ENCODE results near the gene ACKR3.

The ACKR3 gene

DNA sequence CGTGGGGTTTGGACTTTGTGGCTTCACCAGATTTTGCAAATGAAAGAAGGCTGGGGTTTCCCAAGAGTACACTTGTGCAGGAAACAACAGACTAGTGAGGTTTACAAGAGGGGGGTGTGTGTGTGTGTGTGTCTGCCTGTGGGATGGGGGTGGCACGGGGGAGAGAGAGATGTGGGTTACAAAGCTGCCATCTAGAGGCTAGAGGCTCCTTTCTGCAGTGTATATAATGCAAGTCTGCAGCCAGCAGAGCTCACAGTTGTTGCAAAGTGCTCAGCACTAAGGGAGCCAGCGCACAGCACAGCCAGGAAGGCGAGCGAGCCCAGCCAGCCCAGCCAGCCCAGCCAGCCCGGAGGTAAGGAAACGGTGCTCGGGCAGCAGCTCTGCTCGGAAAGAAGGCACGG is at the start of gene ACKR3:
ACKR3 (plus strand) TSS at position 253 of the 401 bp plus-strand sequence. CDS start 10,641 bp downstream, outside the sequence.
- H3K4me3 ChIP-seq (replicated peaks; ENCODE audit: low read depth, low read length) = no peak within 1 kb of the TSS
- DNase-seq (ENCODE audit: extremely low read depth, low read depth) = peak; percentile 29

DNA sequence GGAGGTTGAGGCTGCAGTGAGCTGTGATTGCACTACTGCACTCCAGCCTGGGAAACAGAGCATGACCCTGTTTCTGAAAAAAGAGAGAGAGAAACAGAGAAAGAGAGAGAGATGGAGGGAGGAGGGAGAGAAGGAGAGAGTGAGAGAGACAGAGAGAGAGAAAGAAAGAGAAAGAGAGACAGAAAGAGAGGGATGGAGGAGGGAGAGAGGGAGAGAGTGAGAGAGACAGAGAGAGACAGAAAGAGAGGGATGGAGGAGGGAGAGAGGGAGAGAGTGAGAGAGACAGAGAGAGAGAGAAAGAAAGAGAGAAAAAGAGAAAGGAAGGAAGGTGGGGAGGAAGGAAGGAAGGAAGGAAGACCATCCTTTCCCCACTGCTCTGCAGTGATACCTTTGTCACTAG is 48.1 kb upstream of the ACKR3 start:
- no peak for DNase-seq (ENCODE audit: extremely low read depth, low read depth)
- H3K4me3 ChIP-seq (replicated peaks; ENCODE audit: low read depth, low read length) = no peak overlapping the region
- TF ChIP-seq, protein P1, sequence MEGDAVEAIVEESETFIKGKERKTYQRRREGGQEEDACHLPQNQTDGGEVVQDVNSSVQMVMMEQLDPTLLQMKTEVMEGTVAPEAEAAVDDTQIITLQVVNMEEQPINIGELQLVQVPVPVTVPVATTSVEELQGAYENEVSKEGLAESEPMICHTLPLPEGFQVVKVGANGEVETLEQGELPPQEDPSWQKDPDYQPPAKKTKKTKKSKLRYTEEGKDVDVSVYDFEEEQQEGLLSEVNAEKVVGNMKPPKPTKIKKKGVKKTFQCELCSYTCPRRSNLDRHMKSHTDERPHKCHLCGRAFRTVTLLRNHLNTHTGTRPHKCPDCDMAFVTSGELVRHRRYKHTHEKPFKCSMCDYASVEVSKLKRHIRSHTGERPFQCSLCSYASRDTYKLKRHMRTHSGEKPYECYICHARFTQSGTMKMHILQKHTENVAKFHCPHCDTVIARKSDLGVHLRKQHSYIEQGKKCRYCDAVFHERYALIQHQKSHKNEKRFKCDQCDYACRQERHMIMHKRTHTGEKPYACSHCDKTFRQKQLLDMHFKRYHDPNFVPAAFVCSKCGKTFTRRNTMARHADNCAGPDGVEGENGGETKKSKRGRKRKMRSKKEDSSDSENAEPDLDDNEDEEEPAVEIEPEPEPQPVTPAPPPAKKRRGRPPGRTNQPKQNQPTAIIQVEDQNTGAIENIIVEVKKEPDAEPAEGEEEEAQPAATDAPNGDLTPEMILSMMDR (IDR thresholded peaks at IDR 0.05; ENCODE audit: low read depth, low read length, missing control alignments) = no peak

More for the DNA sequence above, at the start of gene ACKR3:
- TF ChIP-seq, protein P1 (IDR thresholded peaks at IDR 0.05; ENCODE audit: low read depth, low read length, missing control alignments) = peak; percentile 38

DNA sequence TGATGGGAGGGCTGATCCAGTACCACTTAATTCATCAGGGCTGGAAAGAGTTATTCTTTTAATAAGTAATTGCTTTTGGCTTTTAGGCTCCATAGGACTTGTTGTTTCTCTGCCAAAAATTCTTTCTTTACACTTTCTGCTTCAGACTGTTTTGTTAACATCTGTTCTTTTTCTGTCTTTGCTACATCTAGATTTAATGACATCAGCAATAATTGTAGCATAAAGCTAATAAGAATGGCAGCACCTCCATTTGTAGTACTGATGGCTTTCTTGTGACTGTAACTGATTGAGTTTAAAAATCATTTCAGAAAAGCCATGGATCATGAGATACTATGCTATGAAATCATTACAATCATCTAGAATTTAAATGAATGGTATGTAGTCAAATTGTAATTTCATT is 46.4 kb upstream of the ACKR3 start:
- TF ChIP-seq, protein P1 (IDR thresholded peaks at IDR 0.05; ENCODE audit: low read depth, low read length, missing control alignments) = no peak
- no peak overlapping the region for H3K4me3 ChIP-seq (replicated peaks; ENCODE audit: low read depth, low read length)
- no peak for DNase-seq (ENCODE audit: extremely low read depth, low read depth)

DNA sequence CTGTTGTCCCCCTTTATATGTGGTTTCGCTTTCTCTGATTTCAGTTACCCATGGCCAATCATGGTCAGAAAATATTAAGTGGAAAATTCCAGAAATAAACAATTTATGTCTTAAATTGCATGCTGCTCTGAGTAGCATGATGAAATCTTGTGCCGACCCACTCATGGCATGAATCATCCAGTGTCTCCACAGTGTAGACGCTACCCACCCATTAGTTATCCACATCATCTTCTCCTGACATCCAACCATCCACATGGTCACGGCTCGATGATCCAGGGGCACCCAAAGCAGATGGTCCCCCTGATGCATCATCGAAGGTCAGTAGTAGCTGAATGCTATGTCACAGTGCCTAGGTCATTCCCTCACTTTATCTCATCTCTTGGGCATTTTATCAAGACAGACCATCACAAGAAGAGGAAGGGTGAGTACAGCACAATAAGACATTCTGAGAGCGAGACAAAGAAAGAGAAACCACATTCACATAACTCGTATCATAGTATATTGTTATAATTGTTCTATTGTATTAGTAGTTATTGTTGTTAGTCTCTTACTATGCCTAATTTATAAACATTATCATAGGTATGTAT is 44.1 kb upstream of the ACKR3 start:
- no peak for DNase-seq (ENCODE audit: extremely low read depth, low read depth)

DNA sequence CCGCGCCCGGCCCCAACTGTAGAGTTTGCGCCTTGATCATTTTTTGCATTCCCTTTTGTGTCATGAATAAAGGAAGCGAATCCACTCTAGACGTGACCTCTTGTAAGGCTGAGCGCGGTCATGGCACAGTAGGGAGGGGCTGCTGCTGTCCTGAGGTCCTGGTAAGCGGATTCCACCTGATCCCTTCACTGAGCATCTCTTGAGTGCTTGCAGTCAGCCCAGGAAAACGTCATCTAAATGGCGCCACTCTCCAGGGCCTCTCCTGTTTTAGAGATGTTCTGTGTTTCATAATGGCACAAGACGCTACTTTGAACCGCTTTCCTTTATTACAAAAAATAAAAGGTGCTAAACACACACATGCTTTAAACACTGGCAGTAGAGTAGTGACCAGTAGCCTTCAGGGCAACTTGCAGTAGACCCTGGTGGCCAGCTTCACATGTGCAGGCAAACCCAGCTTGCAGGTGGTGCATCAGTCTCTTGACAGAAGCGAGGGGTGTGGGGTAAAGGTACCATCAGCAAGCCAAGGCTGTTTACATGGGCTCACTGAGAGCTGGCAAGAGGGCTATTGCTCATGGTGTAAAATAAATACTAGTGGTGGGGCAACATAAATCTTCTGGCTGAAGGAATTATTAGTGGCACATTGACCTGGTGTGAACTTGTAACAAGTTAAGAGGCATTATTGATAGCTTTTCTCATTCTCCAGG is 43.0 kb upstream of the ACKR3 start:
- no peak overlapping the region for H3K4me3 ChIP-seq (replicated peaks; ENCODE audit: low read depth, low read length)
- DNase-seq (ENCODE audit: extremely low read depth, low read depth) = no peak
- TF ChIP-seq, protein P1 (IDR thresholded peaks at IDR 0.05; ENCODE audit: low read depth, low read length, missing control alignments) = no peak

More for the DNA sequence above, 44.1 kb upstream of the ACKR3 start:
- no peak overlapping the region for H3K4me3 ChIP-seq (replicated peaks; ENCODE audit: low read depth, low read length)
- TF ChIP-seq, protein P1 (IDR thresholded peaks at IDR 0.05; ENCODE audit: low read depth, low read length, missing control alignments) = no peak

DNA sequence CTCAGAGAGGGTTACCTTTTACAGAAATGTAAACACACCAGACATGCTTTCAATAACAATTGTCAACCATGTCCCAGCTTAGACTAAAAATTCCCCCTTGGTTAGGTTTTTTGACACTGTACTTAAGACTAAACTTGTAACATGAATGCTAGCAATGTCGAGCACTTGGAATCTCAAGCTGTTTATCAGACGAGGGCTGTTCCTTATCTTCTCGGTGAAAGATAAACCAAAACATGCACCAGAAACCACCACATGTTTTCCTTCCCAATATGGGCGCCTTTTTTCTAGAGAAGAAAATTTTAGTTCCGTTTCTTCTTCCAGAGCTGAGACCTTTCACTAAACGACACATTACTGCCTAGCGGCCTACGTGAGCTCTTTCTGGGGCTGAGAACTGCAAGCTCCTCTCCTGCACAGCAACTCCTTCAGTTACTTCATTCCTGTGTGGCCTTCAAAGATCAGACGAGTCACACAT is 42.4 kb upstream of the ACKR3 start:
- H3K4me3 ChIP-seq (replicated peaks; ENCODE audit: low read depth, low read length) = no peak overlapping the region
- no peak for DNase-seq (ENCODE audit: extremely low read depth, low read depth)
- TF ChIP-seq, protein P1 (IDR thresholded peaks at IDR 0.05; ENCODE audit: low read depth, low read length, missing control alignments) = no peak
